Ureter (tissue), 1 donor: Measurements from ENCODE around the gene CCDC39. TPM values are rescaled to one million over a fixed set of nuclear protein-coding genes. Genes with fewer than 3 reads are reported as not detected.
A peak's percentile ranks its signal among the peaks of the same experiment; 100 is the strongest.
"Not testable (repeated sequence)": the region's sequence is repeated elsewhere in the genome, so short reads cannot be mapped to it uniquely, and the experiment has no call there.

Experiments
- DNase-seq: peaks from one replicate; pipeline ENCODE4 v3.0.0-alpha.2; 2020; ENCODE audit warnings: low spot score
- total RNA-seq: library from RNA; stranded (reverse); gene quantifications from one replicate; pipeline ENCODE4 v1.2.4, GENCODE V29; 2023
- donor health status: DM: yes; HTN: yes; CAD: no.

The CCDC39 gene
- total RNA-seq, 1 donor from 2014 or later: not detected

DNA sequence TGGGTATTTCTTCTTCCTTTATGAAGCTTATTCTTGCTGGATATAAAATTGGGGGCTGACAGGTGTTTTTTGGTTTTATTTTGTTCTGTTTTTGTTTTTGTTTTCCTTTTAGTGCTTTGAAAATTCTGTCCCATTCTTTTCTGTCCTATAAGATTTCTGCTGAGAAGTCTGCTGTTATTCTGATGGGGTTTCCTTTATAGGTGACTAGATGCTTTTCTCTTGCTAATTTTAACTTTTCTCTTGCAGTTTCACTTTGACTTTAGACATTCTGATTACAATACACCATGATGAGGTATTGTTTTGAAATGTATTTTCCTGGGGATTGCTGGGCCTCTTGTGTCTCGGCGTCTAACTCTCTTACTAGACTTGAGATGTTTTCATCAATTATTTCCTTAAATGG is 54.6 kb downstream of the CCDC39 start:
- no peak for DNase-seq

DNA sequence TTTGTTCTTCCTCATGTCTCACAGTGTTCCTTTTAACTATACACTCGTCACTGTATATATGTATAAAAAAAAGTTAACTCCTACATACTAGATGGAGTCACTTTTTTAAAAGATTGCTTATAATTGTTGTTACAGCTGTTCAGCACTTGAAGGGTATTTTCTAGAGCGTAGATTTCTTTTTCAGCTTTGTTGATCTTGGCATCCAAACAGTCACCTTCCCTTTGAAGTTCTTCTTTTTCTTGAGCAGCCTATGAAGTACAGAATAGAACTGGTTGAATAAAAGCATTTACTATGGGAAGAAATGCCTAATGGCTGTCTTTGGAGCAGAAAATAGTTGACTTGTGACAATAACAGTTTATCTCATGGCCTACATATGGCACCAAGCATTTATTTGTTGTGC is 59.6 kb downstream of the CCDC39 start:
- DNase-seq: no peak

DNA sequence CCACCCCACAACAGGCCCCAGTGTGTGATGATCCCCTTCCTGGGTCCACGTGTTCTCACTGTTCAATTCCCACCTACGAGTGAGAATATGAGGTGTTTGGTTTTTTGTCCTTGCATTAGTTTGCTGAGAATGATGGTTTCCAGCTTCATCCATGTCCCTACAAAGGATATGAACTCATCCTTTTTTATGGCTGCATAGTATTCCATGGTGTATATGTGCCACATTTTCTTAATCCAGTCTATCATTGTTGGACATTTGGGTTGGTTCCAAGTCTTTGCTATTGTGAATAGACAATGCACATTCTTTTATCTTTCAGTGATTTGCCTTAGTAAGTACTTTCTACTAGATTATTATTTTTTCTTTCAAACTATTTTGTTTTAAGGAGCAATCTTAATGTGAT is 60.7 kb downstream of the CCDC39 start:
- not testable (repeated sequence) for DNase-seq

DNA sequence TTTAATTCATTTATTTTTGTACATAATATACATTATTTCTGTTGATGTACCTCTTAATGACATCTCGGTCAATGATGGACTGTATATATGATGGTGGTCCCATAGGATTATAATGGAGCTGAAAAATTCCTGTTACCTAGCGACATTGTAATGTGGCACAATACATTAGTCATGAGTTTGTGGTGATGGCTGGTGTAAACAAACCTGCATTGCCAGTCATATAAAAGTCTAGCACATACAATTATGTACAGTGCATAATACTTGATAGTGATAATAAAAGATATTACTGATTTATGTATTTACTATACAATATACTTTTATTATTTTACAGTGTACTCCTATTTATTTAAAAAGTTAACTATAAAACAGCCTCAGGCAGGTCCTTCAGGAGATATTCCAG is 62.2 kb downstream of the CCDC39 start:
- DNase-seq: no peak

DNA sequence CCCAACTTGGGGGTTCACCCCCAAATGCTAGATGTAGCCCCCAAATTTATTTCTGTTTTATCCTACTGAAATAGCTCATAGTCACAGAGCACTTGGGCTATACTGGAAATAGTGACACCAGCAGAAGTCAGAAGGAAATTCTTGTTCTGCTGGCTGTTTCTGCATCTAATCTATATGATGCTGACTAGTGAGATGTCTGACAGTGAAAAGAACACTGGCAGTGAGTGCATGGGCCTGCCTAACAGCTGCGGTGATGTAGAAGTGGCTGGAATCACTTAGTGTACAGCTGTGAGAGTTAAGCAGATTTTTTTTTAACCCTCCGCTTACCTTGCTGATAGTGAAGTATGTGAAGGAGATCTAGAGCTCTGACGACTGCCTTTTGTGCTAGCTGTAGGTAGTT is 63.3 kb downstream of the CCDC39 start:
- no peak for DNase-seq

DNA sequence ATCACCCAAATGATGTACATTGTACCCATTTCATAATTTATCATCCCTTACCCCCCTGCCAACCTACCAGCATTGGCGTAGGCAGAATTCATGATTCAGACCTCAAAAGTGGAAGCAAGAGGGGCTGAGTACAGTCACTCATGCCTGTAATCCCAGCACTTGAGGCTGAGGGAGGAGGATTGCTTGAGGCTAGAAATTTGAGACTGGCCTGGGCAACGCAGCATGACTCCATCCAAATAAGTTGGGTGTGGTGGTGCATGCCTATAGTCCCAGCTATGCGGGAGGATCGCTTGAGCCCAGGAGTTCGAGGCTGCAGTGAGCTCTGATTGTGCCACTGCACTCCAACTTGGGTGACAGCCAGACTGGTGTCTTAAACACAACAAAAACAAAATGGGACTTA is 66.9 kb downstream of the CCDC39 start:
- no peak for DNase-seq

DNA sequence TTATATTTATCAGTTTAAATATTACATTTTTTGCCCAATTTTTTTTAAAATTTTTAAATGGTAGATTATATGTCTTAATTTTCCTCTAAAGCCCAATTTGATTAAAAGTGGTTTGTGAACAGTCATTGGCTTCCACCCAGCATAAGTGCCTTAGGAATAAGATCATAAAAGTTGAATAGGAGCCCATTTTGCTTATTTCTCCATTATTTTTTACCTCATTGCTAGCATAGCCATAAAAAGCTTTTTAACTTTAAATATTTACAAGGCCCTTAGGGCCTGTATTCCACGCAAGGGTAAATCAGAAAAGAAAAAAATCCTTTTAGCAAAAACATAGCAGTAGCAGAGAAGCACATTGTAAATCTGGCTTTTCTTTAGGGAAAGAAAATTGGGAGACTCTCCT is 68.3 kb downstream of the CCDC39 start:
- no peak for DNase-seq

DNA sequence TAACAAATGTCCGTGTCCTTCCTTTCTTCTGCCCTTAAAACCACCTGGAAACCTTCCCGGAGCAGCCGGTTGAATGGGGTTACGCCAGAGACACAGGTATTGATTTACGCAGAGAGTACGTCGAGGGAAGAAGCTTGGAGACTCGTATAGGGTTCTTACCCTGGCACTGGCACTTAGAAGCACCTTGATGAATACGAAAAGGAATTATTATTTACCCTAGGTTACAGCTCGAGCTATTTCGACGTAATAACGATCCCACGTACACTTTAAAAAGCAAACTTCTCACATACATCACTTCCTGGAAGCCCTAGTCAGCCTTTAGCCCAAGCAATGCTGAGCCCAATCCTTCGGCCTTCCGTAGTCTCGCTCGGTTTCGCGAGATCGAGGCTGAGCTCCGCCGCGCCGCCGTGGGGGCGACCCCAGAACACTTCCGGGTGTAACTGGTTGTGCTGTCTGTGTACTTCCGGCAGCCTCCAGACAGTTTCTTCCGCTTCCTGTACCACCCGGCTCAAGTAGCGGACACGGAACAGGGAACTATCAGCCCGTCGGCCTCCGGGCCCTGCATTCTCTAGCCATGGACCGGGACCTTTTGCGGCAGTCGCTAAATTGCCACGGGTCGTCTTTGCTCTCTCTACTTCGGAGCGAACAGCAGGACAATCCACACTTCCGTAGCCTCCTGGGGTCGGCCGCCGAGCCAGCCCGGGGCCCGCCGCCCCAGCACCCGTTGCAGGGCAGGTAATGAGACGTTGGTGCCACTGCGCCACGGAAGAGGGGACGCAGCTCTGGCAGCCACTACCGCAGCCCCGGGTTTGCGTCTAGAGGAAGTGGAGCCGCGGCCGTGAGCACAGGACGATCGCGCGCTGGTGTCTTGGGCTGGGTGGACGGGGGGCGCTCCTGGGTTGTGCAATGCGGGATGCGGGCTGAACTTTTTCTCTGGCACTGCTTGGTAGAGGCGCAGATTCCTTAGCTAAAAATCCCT is 77.3 kb downstream of the CCDC39 start, which contains the start of gene TTC14:
TSS of gene TTC14 (plus strand) at position 476 of the 979 bp plus-strand sequence. CDS start at position 575, 99 bp downstream.
- DNase-seq: peak; percentile 94

DNA sequence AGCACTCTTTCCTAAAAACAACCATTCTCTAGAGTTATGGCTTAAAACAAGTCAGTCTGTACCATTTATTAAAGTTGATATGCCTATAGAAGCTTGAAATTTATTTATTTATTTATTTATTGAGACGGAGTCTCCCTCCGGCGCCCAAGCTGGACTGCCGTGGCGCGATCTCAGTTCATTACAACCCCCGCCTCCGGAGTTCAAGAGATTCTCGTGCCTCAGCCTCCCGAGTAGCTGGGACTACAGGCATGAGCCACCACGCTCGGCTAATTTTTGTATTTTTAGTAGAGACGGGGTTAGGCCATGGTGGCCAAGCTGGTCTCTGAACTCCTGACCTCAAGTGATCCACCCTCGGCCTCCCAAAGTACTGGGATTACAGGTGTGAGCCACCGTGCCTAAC is 78.8 kb downstream of the CCDC39 start:
- no peak for DNase-seq

DNA sequence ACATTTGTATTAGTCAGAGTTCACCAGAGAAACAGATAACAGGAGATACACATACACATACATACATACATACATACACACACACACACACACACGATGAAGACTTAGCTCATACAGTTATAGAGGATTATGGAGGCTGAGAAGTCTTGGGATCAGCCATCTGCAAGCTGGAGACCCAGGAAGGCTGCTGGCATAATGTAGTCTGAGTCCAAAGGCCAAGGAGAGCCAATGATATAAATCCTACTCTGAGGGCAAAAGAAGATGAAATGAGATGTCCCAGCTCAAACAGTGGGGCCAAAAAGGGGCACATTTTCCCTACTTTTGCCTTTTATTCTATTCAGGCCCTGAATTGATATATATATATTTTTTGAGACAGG is 83.7 kb downstream of the CCDC39 start:
- DNase-seq: no peak

DNA sequence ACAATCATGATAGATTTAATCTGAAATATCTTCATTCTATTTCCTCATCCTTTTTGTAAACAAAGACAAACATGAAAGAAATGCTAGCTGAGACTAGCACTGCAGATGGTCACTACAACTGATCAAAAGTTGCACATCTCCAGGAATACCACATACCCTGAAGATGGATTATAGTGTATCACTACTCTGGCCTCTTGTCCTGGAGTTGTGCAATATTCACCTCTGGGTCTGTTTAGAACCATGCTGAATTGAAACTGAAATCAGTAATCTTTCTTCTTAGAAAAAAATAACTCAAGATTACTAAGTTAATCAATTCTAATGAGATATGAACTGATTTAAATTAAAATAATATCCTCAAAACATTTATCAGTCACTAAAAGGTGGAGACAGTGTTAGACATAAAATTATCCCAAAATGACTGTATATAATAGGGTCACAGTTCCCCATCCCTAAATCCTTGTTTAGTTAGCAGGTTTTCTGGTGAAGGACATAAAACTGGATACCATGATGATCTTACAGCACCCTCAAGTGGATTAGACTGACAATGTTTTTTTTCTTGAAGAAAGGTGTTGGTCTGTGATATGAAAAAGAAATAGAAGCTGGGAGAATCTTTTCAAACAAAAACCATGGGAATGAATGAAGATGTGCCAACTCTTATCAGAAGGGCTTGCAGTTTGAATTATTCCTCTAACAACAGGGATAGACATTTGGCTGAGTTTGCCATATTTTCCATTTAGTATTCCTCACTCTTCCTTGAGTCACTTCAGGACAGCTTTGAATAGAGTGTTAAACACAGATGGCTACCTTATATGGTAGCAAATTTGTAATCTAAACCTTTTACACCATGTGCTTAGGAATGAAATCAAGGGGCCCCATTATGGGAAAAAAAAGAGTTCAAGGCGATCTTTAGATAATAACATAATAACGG is 84.4 kb downstream of the CCDC39 start:
- DNase-seq: no peak

DNA sequence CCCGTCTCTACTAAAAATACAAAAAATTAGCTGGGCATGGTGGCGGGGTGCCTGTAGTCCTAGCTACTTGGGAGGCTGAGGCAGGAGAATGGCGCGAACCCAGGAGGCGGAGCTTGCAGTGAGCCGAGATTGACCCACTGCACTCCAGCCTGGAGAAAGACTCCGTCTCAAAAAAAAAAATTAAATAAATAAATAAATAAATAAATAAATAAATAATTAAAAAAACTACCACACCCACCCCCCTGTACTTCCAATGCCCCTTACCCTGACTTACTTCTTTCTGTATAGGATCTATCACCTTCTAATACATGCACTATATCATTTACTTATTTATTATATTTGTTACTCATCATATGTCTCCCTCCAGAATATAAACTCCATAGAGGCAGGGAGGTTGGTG is 85.7 kb downstream of the CCDC39 start:
- not testable (repeated sequence) for DNase-seq

DNA sequence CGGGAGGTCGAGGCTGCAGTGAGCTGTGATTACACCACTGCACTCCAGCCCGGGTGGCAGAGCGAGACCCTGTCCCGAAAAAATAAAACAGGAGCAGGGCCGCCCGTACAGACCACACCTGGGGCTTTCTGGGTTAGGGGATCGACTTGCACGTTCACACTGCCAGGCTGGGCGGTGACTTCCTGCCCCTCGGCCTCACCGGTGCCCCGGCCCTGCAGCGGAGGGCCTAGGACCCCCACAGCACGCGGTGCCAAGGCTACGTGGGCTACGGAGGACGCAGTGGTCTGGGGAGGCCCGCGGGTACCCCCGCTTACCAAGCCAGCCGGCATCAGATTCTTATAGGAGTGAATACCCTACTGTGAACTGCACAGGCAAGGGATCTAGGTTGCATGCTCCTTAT is 88.9 kb downstream of the CCDC39 start:
- no peak for DNase-seq

DNA sequence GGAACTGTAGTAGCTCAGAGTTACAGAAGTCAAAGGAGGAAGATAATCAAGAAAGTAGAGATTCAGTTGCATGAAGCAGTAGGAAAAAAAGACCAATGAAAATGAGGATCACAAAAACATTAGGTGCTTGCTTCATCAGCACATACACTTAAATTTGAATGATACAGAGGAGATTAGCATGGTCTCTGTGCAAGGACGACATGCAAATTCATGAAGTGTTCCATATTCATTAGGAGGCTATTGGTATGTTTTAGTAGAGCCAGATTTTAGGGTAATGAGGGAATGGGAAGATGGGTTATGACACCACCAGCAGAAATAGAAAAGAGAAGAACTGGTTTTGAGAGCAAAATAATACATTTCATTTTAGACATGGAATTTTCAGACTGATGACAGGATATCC is 98.4 kb downstream of the CCDC39 start:
- no peak for DNase-seq

DNA sequence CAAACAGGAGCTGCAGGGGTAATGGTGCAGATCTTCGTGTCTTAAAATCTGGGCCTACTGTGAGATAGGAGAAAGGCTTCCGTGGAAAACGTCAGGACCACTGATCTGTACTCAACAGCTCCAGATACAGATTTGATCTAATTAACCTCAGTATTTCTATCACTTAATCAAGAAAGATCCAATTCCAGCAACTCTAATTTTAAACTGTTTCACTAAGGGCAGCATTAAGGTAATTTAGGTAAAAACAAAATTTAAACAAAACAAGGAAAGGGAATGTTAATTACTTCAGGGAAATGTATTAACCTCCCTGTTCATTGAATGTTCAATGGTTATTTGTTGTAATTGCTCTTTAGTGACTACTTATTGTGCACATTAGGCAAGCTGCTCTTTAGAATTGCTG is 103.7 kb downstream of the CCDC39 start:
- no peak for DNase-seq

DNA sequence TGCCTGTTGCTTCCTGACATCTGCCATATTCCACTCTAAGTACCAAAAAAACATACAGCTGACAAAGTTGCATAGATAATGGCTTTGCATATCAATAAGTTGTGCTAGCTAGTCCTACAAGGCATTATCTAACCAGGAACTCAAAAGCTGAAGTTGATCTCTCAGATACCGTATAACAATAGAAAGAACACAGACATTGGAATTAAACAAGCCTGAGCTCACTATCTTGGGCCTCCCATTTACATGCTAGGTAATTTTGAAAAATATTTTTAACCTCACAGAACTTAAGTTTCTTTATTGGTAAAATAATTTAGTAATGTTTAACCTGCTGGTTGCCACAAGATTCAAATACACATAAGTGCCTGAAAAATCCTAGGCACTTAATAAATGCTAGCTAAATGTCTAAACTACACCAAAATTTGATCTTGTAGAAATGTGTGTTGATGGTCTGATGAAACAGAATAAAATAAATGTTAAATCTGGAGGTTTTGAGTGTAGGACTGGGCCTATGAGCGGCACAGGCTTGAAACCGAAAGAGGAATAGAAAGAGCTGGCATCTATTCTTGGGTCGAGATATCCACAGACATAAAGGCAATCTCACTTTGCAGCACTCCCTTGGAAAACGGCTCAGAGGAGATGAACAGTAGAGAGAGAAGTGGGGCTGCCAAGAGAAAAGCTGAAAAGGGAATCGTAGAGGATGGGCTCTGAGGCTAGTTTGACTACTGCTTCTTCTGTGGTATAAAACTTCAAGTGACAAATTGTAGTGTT is 107.3 kb downstream of the CCDC39 start:
- DNase-seq: no peak

DNA sequence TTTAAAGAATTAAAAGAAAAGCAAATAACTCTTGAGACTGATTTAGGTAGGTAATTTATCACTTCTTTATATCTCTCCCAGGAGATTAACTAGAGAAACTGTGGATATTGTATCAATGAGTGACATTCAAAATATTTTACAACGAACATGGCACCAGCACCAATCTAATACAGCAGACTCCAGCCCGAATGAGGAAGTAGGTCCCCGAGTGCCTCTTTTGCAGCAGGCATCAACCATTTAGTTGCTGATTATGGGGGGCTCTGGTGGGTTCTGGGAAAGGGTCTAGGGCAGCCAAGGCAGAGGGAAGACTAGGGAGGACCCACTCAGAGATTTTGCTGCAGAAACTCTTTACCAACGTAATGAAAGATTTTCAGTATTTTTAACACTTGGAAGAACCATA is 109.1 kb downstream of the CCDC39 start:
- DNase-seq: no peak

DNA sequence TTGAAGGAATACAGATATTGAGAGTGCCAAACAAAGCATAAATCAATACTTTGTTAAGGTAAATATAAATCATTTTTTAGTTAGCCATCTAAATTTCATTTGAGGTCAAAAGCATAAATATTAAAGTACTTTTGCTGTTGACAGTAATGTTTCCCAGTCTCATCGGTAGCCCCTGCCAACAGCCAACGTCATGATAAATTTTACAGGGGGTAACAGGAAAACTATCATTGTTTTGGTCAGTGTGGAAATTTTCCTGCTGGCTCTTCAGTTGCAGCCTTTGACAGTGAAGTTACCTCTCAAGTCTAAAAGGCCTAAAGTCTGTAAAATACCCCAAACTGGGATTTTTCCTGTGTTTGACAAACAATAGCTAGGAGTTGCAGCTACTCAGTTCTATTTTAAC is 114.6 kb downstream of the CCDC39 start:
- DNase-seq: no peak
